ENCODE results near the gene P2RY14. TPM values are rescaled to one million over a fixed set of nuclear protein-coding genes. Genes with fewer than 3 reads are reported as not detected.
"Not testable (repeated sequence)": the region's sequence is repeated elsewhere in the genome, so short reads cannot be mapped to it uniquely, and the experiment has no call there.

The P2RY14 gene
- total and polyA plus RNA-seq, 5 donors, result 0.39 to 1.9 (median 1.3) TPM

DNA sequence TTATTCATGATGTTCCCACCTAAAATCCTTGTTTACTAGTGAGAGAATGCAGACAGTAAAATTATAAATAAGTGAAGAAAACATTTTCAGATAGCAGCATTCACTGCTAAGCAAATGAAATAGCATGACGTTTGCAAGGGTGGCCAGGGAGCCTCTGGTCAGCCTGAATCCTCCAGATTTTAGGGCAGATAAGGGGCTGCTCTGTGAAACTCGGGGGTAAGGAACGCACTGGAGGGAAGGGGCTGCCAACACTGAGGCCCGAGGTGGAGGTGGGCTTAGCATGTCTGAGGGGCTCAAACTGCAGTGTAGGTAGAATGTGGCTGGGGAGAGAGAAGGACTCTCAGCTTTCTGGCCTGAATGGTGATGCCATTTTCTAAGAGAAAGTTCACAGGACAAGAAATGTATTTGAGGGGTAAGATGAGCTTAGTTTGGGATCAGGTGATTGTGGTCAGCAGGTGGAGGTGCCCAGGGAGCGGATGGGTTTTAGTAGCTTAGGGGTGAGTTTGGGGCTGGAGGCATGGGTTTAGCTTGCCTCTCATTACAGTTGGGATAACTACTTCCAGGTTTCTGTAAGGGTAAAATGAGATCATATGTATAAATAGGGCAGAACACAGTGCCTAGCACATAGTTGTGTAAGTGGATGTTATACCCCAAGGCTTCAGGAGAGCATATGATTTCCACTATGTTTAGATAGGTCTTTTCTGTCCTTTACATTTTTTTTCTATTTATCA, 95.8 kb downstream of the P2RY14 start:
- H3K4me1 ChIP-seq (ENCODE audit: control insufficient read depth, insufficient read depth, low read length), result peaks cover 2% of the 10 kb centered on the region
- no peaks in the 10 kb centered on the region for H3K9me3 ChIP-seq (ENCODE audit: control insufficient read depth, low read length)
- 57% methylated on average over 5 of the region's 5 CpGs for WGBS
- H3K27me3 ChIP-seq (ENCODE audit: control insufficient read depth, insufficient read depth), result no peaks in the 10 kb centered on the region
- H3K27ac ChIP-seq (ENCODE audit: low read length), result no peak overlapping the region
- no peak for ATAC-seq
- DNase-seq, result no peak
- intact Hi-C loops (cut with DNase I), result no loop called here
- no peak overlapping the region for H3K4me3 ChIP-seq (ENCODE audit: low read length)

DNA sequence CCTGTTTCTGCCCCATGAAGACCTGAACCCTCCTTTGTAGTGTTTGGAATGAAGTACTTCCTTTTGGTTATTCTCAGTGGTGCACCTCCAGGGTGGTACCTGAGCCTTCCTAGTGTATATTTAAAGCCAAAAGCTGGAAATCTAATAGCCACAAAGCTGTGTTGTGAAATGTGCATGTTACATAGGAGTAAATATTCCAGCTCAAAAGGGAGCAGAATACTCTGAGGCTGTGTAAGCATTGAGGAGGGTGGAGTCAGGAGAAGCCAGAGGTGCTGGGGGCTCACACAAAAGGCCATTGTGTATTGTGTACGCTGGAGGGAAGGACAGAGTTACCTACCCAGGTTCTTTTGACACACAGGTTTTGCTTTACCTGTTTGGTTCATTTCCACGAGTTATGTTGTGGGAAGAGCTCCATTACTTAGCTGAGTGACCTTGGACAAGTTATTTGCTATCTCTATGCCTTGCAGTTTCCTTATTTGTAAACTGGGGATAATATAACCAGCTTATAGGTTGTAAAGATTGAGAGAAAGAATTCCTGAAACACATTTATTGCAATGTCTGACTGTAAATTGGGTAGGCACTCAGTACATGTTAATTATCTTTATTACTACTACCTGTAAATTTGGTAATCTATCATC, 100.0 kb downstream of the P2RY14 start:
- ATAC-seq (no peak), DNase-seq (no peak)
- Histone ChIP-seq H3K4me1 (ENCODE audit: control insufficient read depth, insufficient read depth, low read length) (peaks cover 2% of the 10 kb centered on the region), H3K9me3 (ENCODE audit: control insufficient read depth, low read length) (no peaks in the 10 kb centered on the region), H3K4me3 (ENCODE audit: low read length) (no peak overlapping the region), H3K27me3 (ENCODE audit: control insufficient read depth, insufficient read depth) (no peaks in the 10 kb centered on the region), H3K27ac (ENCODE audit: low read length) (no peak overlapping the region)
- intact Hi-C loops (cut with DNase I), result no loop called here
- 91% methylated on average over 2 of the region's 2 CpGs for WGBS

DNA sequence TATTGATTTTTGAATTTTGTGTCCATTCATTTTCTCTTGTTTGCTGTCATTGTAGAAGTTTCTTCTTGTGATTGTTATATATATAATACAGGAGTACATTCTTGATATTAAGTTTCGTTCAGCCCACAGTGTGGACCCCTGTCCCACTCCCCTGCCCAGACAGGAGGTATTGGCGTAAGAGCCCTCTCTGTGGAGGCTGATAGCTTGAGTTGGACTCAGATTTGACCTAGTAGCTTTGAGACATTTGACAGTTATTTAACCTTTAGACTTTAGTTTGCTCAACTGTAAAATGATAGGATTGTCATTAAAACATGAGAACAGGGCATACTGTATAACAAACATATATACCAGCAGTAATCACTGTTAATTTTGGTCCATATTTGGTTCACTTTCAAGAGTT, 102.4 kb downstream of the P2RY14 start:
- no peak for ATAC-seq
- Histone ChIP-seq H3K27me3 (ENCODE audit: control insufficient read depth, insufficient read depth) (no peaks in the 10 kb centered on the region), H3K4me3 (ENCODE audit: low read length) (no peak overlapping the region), H3K9me3 (ENCODE audit: control insufficient read depth, low read length) (no peaks in the 10 kb centered on the region), H3K27ac (ENCODE audit: low read length) (no peak overlapping the region), H3K4me1 (ENCODE audit: control insufficient read depth, insufficient read depth, low read length) (no peaks in the 10 kb centered on the region)
- WGBS, result 95% methylated on average over 2 of the region's 2 CpGs
- DNase-seq, result no peak
- intact Hi-C loops (cut with DNase I), result no loop called here

DNA sequence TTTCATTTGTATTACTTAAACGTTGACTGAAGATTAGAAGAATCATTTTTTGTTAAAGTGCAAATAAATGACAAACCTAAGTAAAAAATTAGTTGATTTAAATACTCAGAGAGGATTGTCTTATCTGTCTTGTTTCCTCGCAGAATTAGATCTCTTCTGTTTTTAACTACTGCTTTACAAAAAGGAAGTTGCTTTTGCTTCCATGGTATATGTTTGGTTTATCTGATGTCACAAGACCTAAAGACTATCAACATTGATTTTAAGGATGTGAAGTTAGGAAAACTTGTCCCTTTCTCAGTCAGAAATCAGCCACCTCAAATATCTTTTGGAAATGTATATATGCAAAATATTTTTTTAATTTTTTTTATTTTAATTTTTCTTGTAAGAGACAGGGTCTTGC, 104.0 kb downstream of the P2RY14 start:
- DNase-seq (no peak), ATAC-seq (no peak)
- 48% methylated on average over 2 of the region's 2 CpGs for WGBS
- Histone ChIP-seq H3K4me1 (ENCODE audit: control insufficient read depth, insufficient read depth, low read length) (no peaks in the 10 kb centered on the region), H3K9me3 (ENCODE audit: control insufficient read depth, low read length) (no peaks in the 10 kb centered on the region), H3K27me3 (ENCODE audit: control insufficient read depth, insufficient read depth) (no peaks in the 10 kb centered on the region), H3K4me3 (ENCODE audit: low read length) (no peak overlapping the region), H3K27ac (ENCODE audit: low read length) (no peak overlapping the region)
- intact Hi-C loops (cut with DNase I), result no loop called here

DNA sequence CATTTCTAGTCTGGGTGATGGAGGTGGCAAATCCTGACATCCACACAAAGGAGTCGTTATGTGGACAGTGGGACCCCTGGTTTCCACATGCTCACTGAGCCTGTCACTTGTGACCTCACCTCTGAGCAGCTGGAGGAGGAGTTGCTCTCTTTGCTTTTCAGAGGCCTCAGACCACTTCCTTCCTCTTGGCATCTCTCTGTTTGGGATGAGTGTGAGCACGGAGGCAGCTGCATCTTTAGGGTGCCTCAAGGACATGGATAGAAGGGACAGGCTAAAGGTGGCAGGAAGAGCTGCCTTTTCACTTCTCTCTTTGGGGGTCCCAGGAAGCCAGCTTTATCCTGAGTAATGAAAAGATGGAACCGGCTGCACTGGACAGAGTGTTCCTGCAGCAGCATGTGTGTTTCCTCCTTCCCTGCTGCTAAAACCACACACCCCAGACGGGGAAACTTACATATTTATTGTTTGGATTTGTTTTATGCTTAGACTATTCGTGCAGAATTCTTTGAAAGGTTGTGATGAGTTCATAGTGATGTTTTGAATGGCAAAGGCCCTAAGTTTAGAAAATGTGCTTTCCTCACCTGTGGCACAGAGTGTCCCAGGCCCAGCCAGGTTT, 107.1 kb downstream of the P2RY14 start:
- ATAC-seq (peak; percentile 43 to 55), DNase-seq (no peak)
- Histone ChIP-seq H3K27ac (ENCODE audit: low read length) (no peak overlapping the region), H3K27me3 (ENCODE audit: control insufficient read depth, insufficient read depth) (no peaks in the 10 kb centered on the region), H3K4me1 (ENCODE audit: control insufficient read depth, insufficient read depth, low read length) (no peaks in the 10 kb centered on the region), H3K4me3 (ENCODE audit: low read length) (no peak overlapping the region), H3K9me3 (ENCODE audit: control insufficient read depth, low read length) (no peaks in the 10 kb centered on the region)
- intact Hi-C loops (cut with DNase I), result loop anchor here in 1 of 4 donors (2.0 kb wide), 1 partner anchor 112 kb away; no protein-coding TSS in a partner anchor
- WGBS, result 52% methylated on average over 5 of the region's 5 CpGs

DNA sequence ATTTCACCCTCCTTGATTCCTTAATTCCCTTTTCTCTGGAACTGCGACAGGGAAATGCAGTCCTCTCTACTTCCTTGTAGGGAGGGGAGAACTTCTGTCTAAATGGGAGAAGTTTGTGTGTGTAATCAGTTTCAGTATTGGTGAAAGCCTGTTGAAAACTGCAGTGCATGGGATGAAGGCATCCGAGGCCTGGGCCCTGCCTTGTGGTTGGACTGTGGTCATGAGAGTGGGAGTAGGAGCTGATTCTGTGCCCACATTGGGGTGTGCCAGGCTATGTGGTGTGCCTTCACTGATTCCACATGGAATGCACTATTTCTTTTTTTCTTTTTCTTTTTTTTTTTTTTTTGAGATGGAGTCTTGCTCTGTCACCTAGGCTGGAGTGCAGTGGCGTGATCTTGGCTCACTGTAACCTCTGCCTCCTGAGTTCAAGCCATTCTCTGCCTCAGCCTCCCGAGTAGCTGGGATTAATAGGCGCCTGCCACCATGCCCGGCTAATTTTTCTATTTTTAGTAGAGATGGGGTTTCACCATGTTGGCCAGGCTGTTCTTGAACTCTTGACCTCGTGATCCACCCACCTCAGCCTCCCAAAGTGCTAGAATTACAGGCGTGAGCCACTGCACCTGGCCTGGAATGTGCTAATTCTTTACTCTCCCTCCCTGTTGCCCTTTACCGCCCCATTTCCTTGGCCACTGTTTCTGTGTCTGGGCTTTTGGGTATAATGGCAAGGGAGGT, 108.2 kb downstream of the P2RY14 start:
- not testable (repeated sequence) for H3K4me1 ChIP-seq (ENCODE audit: control insufficient read depth, insufficient read depth, low read length); H3K27ac ChIP-seq (ENCODE audit: low read length); H3K4me3 ChIP-seq (ENCODE audit: low read length); H3K9me3 ChIP-seq (ENCODE audit: control insufficient read depth, low read length); H3K27me3 ChIP-seq (ENCODE audit: control insufficient read depth, insufficient read depth)
- intact Hi-C loops (cut with DNase I), result loop anchor here (2.0 to 5.0 kb wide), 3 partner anchors 111 to 113 kb away; no protein-coding TSS in a partner anchor
- ATAC-seq, result peak; percentile 81 to 88
- peak; percentile 54 to 74 (median 70) for DNase-seq
- WGBS, result 80% methylated on average over 9 of the region's 9 CpGs

DNA sequence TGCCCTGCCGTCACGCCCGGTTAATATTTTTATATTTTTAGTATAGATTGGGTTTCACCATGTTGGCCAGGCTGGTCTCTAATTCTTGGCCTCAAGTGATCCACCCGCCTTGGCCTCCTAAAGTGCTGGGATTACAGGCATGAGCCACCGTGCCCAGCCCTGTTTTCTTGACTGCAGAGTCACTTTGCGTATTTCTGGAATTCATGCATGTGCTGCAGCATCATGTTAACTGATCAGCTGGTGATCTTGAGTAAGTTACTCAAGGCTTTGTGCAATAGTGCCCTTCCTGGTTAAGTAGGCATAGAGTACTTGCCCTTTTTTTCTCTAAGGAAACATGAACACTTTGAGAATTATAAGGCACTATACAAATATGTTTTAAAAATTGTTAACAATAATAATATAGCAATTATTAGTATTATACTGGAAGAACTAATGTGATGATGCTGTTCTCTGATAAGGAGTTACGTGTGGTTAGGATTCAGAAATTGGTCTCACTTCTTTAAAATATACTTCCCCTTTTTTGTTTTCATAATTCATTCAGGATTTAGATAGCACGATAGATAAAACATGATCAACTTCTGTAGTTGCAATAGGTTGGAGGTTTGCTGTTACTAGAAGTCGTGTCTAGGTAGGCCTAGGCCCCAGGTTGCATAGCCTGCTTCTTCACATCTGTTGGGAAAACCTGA, 108.9 kb downstream of the P2RY14 start:
- ATAC-seq (peak; percentile 31 to 35), DNase-seq (peak in 1 of 3 donors; percentile 59)
- intact Hi-C loops (cut with DNase I), result loop anchor here in 3 of 4 donors (2.0 to 5.0 kb wide), 3 partner anchors 111 to 113 kb away; no protein-coding TSS in a partner anchor
- Histone ChIP-seq H3K9me3 (ENCODE audit: control insufficient read depth, low read length) (no peaks in the 10 kb centered on the region), H3K27ac (ENCODE audit: low read length) (no peak overlapping the region), H3K4me1 (ENCODE audit: control insufficient read depth, insufficient read depth, low read length) (no peaks in the 10 kb centered on the region), H3K27me3 (ENCODE audit: control insufficient read depth, insufficient read depth) (no peaks in the 10 kb centered on the region), H3K4me3 (ENCODE audit: low read length) (no peak overlapping the region)
- 88% methylated on average over 9 of the region's 9 CpGs for WGBS

DNA sequence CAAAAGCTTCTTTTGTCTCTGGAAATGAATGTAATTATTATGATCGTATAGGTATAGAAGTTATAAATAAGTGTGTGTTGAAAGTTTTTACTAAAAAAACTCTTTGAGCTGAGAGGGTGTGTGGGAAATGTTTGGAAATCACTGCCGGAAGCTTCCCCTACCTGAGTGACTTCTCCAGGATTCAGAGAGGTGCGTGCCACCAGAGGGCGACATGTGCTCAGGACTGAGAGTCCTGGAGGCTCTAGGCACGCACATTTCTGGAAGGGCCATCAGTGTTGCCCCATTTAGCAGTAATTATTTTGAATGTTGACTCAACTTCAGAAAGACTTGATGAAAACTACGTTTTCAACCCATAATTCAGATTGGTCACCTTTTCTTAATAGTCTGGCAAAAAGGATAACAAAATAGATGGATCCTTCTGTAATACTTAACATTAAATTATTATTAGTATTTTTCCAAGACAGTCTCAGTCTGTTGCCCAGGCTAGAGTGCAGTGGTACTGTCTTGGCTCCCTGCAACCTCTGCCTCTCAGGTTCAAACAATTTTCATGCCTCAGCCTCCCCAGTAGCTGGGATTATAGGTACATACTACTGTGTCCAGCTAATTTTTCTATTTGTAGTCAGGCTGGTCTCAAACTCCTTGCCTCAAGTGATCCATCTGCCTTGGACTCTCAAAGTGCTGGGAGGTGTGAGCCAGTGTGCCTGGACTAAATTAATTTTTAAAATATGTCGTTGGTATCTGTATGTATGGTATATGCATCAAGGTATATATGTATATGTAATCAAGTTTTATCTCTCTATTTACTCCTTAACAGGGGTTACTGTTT, 109.9 kb downstream of the P2RY14 start:
- H3K27me3 ChIP-seq (ENCODE audit: control insufficient read depth, insufficient read depth), result no peaks in the 10 kb centered on the region
- no peaks in the 10 kb centered on the region for H3K4me1 ChIP-seq (ENCODE audit: control insufficient read depth, insufficient read depth, low read length)
- ATAC-seq (peak; percentile 82 to 84), DNase-seq (peak; percentile 76 to 91 (median 91))
- intact Hi-C loops (cut with DNase I), result loop anchor here in 3 of 4 donors (2.0 to 5.0 kb wide), 3 partner anchors 112 to 114 kb away; no protein-coding TSS in a partner anchor
- no peak overlapping the region for H3K27ac ChIP-seq (ENCODE audit: low read length)
- WGBS, result 25% methylated on average over 7 of the region's 7 CpGs
- no peaks in the 10 kb centered on the region for H3K9me3 ChIP-seq (ENCODE audit: control insufficient read depth, low read length)
- H3K4me3 ChIP-seq (ENCODE audit: low read length), result no peak overlapping the region

DNA sequence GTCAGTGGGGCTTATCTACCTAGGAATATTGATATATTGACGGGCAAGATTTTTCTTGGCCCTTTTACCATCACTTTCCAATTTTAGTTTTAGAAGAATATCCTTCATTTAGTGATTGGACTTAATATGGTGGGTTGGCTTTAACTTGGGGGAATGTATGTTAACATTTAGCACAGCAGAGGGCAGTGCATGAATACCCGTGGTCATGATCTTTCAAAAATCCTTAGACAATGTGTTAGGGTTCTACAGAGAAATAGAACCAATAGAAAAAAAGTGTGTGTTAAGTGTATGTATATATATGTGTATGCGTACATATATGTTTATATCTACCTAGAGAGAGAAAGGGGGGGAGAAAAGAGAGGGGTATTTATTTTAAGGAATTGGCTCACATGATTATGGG, 112.2 kb downstream of the P2RY14 start:
- no peaks in the 10 kb centered on the region for H3K27me3 ChIP-seq (ENCODE audit: control insufficient read depth, insufficient read depth)
- H3K4me1 ChIP-seq (ENCODE audit: control insufficient read depth, insufficient read depth, low read length), result no peaks in the 10 kb centered on the region
- no peak overlapping the region for H3K4me3 ChIP-seq (ENCODE audit: low read length)
- 82% methylated on average over 3 of the region's 3 CpGs for WGBS
- DNase-seq (no peak), ATAC-seq (no peak)
- intact Hi-C loops (cut with DNase I), result loop anchor here in 1 of 4 donors (5.0 kb wide), 1 partner anchor 116 kb away; no protein-coding TSS in a partner anchor
- no peak overlapping the region for H3K27ac ChIP-seq (ENCODE audit: low read length)
- H3K9me3 ChIP-seq (ENCODE audit: control insufficient read depth, low read length), result no peaks in the 10 kb centered on the region

DNA sequence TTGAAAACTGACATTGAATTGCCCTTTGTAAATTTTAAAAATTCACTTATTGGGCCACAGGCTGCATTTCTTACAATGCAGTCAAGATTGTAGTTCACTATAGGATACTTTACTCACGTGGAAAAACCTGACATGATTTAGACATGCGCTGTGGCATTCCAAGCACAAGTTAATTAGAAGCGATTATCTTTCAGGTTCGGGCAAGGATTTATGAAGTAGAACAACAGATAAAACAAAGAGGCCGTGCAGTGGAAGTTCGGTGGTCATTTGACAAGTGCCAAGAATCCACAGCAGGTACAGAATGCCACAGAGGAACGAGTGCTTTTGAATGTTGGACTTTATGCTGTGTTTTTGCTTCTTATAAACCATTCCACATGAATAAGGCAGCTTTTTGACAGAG, 113.1 kb downstream of the P2RY14 start:
- Histone ChIP-seq H3K4me3 (ENCODE audit: low read length) (no peak overlapping the region), H3K9me3 (ENCODE audit: control insufficient read depth, low read length) (no peaks in the 10 kb centered on the region), H3K4me1 (ENCODE audit: control insufficient read depth, insufficient read depth, low read length) (no peaks in the 10 kb centered on the region), H3K27me3 (ENCODE audit: control insufficient read depth, insufficient read depth) (no peaks in the 10 kb centered on the region), H3K27ac (ENCODE audit: low read length) (no peak overlapping the region)
- intact Hi-C loops (cut with DNase I), result loop anchor here in 1 of 4 donors (5.0 kb wide), 1 partner anchor 117 kb away; no protein-coding TSS in a partner anchor
- ATAC-seq (no peak), DNase-seq (no peak)
- WGBS, result 78% methylated on average over 7 of the region's 7 CpGs
